Neural cell (in vitro differentiated cells): ENCODE measurements around the gene UBA5. TPM values are rescaled to one million over a fixed set of nuclear protein-coding genes. Genes with fewer than 3 reads are reported as not detected.

Source experiments
- H2AFZ ChIP-seq: fragments of 200-600, 300-800 bp; sonication (generic), shearing (Covaris generic); 2 replicates; pipeline ENCODE4 v1.6.0; 2014; ENCODE audit warnings: low read depth, mild to moderate bottlenecking, antibody characterized with exemption, low read length, moderate library complexity
- H3F3A ChIP-seq: fragments of 200-600 bp; shearing (Covaris generic); 2 replicates; pipeline ENCODE4 v1.6.1; 2016; ENCODE audit warnings: mild to moderate bottlenecking, moderate library complexity, mixed read lengths, antibody characterized with exemption, low read length; ENCODE audit not compliant: insufficient read depth, poor library complexity, severe bottlenecking
- H3K27ac ChIP-seq: fragments of 200-600, 300-800 bp; sonication (generic), shearing (Covaris generic); 2 replicates; pipeline ENCODE4 v1.5.1; 2014; ENCODE audit warnings: mild to moderate bottlenecking, low read length, moderate library complexity
- H3K27me3 ChIP-seq: fragments of 300-800, 200-600 bp; sonication (generic), shearing (Covaris generic); 2 replicates; pipeline ENCODE4 v1.6.0; 2014; ENCODE audit warnings: mild to moderate bottlenecking, low read depth, low read length, moderate library complexity; ENCODE audit not compliant: insufficient read depth
- H3K36me3 ChIP-seq: fragments of 300-800, 200-600 bp; sonication (generic), shearing (Covaris generic); 2 replicates; pipeline ENCODE4 v1.5.1; 2014; ENCODE audit warnings: mild to moderate bottlenecking, antibody characterized with exemption, low read length, moderate library complexity; ENCODE audit not compliant: insufficient read depth
- H3K4me2 ChIP-seq: fragments of 300-800, 200-600 bp; sonication (generic), shearing (Covaris generic); 2 replicates; pipeline ENCODE4 v1.6.0; 2014; ENCODE audit warnings: mild to moderate bottlenecking, low read length
- H3K4me3 ChIP-seq: fragments of 300-800, 200-600 bp; sonication (generic), shearing (Covaris generic); 2 replicates; pipeline ENCODE4 v1.5.1; 2014; ENCODE audit warnings: mild to moderate bottlenecking, low read length, moderate library complexity
- H3K79me2 ChIP-seq: fragments of 200-600 bp; shearing (Covaris generic); replicated peaks from 2 replicates; pipeline ENCODE4 v1.6.0; 2014; ENCODE audit warnings: mild to moderate bottlenecking, low read length, moderate library complexity; ENCODE audit not compliant: insufficient read depth
- H3K9ac ChIP-seq: fragments of 300-800, 200-600 bp; sonication (generic), shearing (Covaris generic); 2 replicates; pipeline ENCODE4 v1.6.1; 2016; ENCODE audit warnings: mild to moderate bottlenecking, low read length, mixed read lengths
- H3K9me2 ChIP-seq: fragments of 200-600 bp; shearing (Covaris generic); 2 replicates; pipeline ENCODE4 v1.6.1; 2016; ENCODE audit warnings: mild to moderate bottlenecking, low read length, mixed read lengths; ENCODE audit not compliant: insufficient read depth
- H3K9me3 ChIP-seq: fragments of 200-600, 300-800 bp; sonication (generic), shearing (Covaris generic); 2 replicates; pipeline ENCODE4 v1.6.1; 2016; ENCODE audit warnings: mild to moderate bottlenecking, mixed run types, low read length, moderate library complexity, mixed read lengths
- H4K20me1 ChIP-seq: fragments of 200-600 bp; shearing (Covaris generic); 2 replicates; pipeline ENCODE4 v1.6.1; 2016; ENCODE audit warnings: mild to moderate bottlenecking, mixed run types; ENCODE audit not compliant: insufficient read depth
- CTCF ChIP-seq: fragments of 450-650 bp; IDR thresholded peaks from 2 replicates; pipeline ENCODE4 v1.5.1; 2014; ENCODE audit warnings: antibody characterized with exemption, mild to moderate bottlenecking, moderate library complexity; ENCODE audit not compliant: poor library complexity, severe bottlenecking
- EP300 ChIP-seq: fragments of 450-650 bp; conservative IDR thresholded peaks from 2 replicates; pipeline ENCODE4 v1.6.1; 2014; ENCODE audit warnings: antibody characterized with exemption, mild to moderate bottlenecking, moderate library complexity; ENCODE audit not compliant: poor library complexity, severe bottlenecking
- EZH2 ChIP-seq: fragments of 200-600, 300-800 bp; shearing (Covaris generic), sonication (generic); IDR thresholded peaks from 2 replicates; pipeline ENCODE4 v1.6.1; 2014; ENCODE audit warnings: antibody characterized with exemption, low read length, borderline replicate concordance, mild to moderate bottlenecking; ENCODE audit not compliant: insufficient read depth, poor library complexity, severe bottlenecking
- MXI1 ChIP-seq: fragments of 450-650 bp; conservative IDR thresholded peaks from 2 replicates; pipeline ENCODE4 v1.6.1; 2014; ENCODE audit warnings: antibody characterized with exemption, mild to moderate bottlenecking; ENCODE audit not compliant: poor library complexity, severe bottlenecking
- POLR2AphosphoS5 ChIP-seq: IDR thresholded peaks from 2 replicates; pipeline ENCODE4 v1.6.1; 2012
- RAD21 ChIP-seq: fragments of 450-650 bp; conservative IDR thresholded peaks from 2 replicates; pipeline ENCODE4 v1.6.1; 2014; ENCODE audit warnings: antibody characterized with exemption, mild to moderate bottlenecking, moderate library complexity
- REST ChIP-seq: IDR thresholded peaks from 2 replicates; pipeline ENCODE4 v1.6.1; 2012; ENCODE audit warnings: borderline replicate concordance
- SMC3 ChIP-seq: fragments of 450-650 bp; conservative IDR thresholded peaks from 2 replicates; pipeline ENCODE4 v1.6.1; 2014; ENCODE audit warnings: antibody characterized with exemption, mild to moderate bottlenecking, moderate library complexity; ENCODE audit not compliant: poor library complexity
- TAF1 ChIP-seq: IDR thresholded peaks from 2 replicates; pipeline ENCODE4 v1.6.1; 2012; ENCODE audit warnings: low read depth
- polyA plus RNA-seq: library from polyadenylated mRNA; depleted of rRNA; stranded (reverse); fragments of >200 nt; gene quantifications from 2 replicates; pipeline ENCODE4 v1.2.3, GENCODE V29; 2014

Gene UBA5
- polyA plus RNA-seq, 1 donor from 2014 or later: 77.8 TPM

DNA sequence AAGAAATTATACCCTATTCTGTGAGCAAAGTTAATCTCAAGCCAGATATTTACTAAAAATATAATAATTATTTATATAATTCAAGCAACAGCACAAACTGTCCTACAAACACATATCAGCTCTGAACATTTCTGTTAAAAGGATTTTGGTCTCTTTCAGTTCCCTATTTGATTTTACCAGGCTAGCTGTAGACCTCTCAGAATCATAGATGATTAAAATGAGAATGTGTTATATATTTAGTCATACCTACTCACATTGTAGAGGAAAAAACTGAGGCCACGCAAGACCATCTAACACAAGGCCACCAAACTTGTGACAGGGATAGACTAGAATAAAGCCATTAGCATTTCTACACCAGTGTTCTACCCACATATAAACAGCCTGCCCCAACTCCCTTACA, 34.5 kb upstream of the UBA5 start:
- no peak overlapping the region for H3K4me3 ChIP-seq
- H4K20me1 ChIP-seq: no peaks in the 10 kb centered on the region
- H3F3A ChIP-seq: no peaks in the 10 kb centered on the region
- no peaks in the 10 kb centered on the region for H3K27me3 ChIP-seq
- H3K9ac ChIP-seq: no peak overlapping the region
- H3K9me2 ChIP-seq: no peaks in the 10 kb centered on the region
- no peaks in the 10 kb centered on the region for H3K36me3 ChIP-seq
- no peak overlapping the region for H3K27ac ChIP-seq
- H3K4me2 ChIP-seq: no peak overlapping the region
- H3K9me3 ChIP-seq: no peaks in the 10 kb centered on the region
- no peaks in the 10 kb centered on the region for H3K79me2 ChIP-seq
- TF ChIP-seq CTCF: no peak
- TF ChIP-seq EP300: no peak
- TF ChIP-seq POLR2AphosphoS5: no peak
- no peak for TF ChIP-seq RAD21
- no peak for TF ChIP-seq MXI1
- TF ChIP-seq EZH2: no peak
- TF ChIP-seq TAF1: no peak
- no peak for TF ChIP-seq SMC3
- no peak for TF ChIP-seq REST
- H2AFZ ChIP-seq: no peak overlapping the region

- no peak overlapping the region for H3K27ac ChIP-seq
Observed at GRCh38 chr3:132626955-132627354, 33.2 kb upstream of the UBA5 start.

More at GRCh38 chr3:132626955-132627354, 33.2 kb upstream of the UBA5 start:
- H3K36me3 ChIP-seq: no peaks in the 10 kb centered on the region
- no peaks in the 10 kb centered on the region for H3K9me3 ChIP-seq
- H3K27me3 ChIP-seq: no peaks in the 10 kb centered on the region
- H3K79me2 ChIP-seq: no peaks in the 10 kb centered on the region
- no peaks in the 10 kb centered on the region for H4K20me1 ChIP-seq
- H3K9ac ChIP-seq: no peak overlapping the region
- no peaks in the 10 kb centered on the region for H3F3A ChIP-seq
- H3K4me2 ChIP-seq: no peak overlapping the region
- H3K9me2 ChIP-seq: no peaks in the 10 kb centered on the region
- H2AFZ ChIP-seq: no peak overlapping the region
- TF ChIP-seq MXI1 (no peak), SMC3 (no peak), REST (no peak), EZH2 (no peak), CTCF (no peak), TAF1 (no peak), EP300 (no peak), RAD21 (no peak), POLR2AphosphoS5 (no peak)
- H3K4me3 ChIP-seq: no peak overlapping the region
